GM18519 (cell line): ENCODE results near the gene HDAC1.
A peak's percentile ranks its signal among the peaks of the same experiment; 100 is the strongest.
"Not testable (repeated sequence)": the region's sequence is repeated elsewhere in the genome, so short reads cannot be mapped to it uniquely, and the experiment has no call there.

Source experiments
- ATAC-seq: cut with Tn5 transposase; IDR thresholded peaks from one replicate; pipeline ENCODE4 v1.9.1; 2021; ENCODE audit warnings: mild to moderate bottlenecking, moderate library complexity; ENCODE audit not compliant: unreplicated experiment, low FRiP score

Gene HDAC1

GRCh38 chr1:32341971-32342370, 50.1 kb downstream of the HDAC1 start:
- ATAC-seq: no peak

GRCh38 chr1:32342704-32343103, 50.8 kb downstream of the HDAC1 start:
- no peak for ATAC-seq

- ATAC-seq: no peak
These were observed 53.5 kb downstream of the HDAC1 start for GRCh38 chr1:32345289-32345827.

- ATAC-seq: no peak
These were observed 54.8 kb downstream of the HDAC1 start for GRCh38 chr1:32346532-32347157.

GRCh38 chr1:32349211-32349708, 57.4 kb downstream of the HDAC1 start:
- no peak for ATAC-seq

GRCh38 chr1:32350785-32351398, 59.0 kb downstream of the HDAC1 start:
- peak; percentile 10 for ATAC-seq

- ATAC-seq: peak; percentile 61
These were observed 59.7 kb downstream of the HDAC1 start for GRCh38 chr1:32351399-32352238.

GRCh38 chr1:32352239-32352745, 60.4 kb downstream of the HDAC1 start:
- ATAC-seq: no peak

GRCh38 chr1:32352831-32353383, 61.0 kb downstream of the HDAC1 start:
- no peak for ATAC-seq

GRCh38 chr1:32353431-32353830, 61.5 kb downstream of the HDAC1 start:
- no peak for ATAC-seq

GRCh38 chr1:32353886-32354570, 62.1 kb downstream of the HDAC1 start:
- ATAC-seq: no peak

- ATAC-seq: not testable (repeated sequence)
These were observed 63.9 kb downstream of the HDAC1 start for GRCh38 chr1:32355778-32356177.

GRCh38 chr1:32356478-32356877, 64.6 kb downstream of the HDAC1 start:
- no peak for ATAC-seq

- ATAC-seq: no peak
These were observed 65.7 kb downstream of the HDAC1 start for GRCh38 chr1:32357614-32358013.

- ATAC-seq: no peak
These were observed 66.6 kb downstream of the HDAC1 start for GRCh38 chr1:32358435-32358834.

GRCh38 chr1:32361308-32361673, 69.4 kb downstream of the HDAC1 start:
- no peak for ATAC-seq

- ATAC-seq: no peak
These were observed 70.0 kb downstream of the HDAC1 start for GRCh38 chr1:32361674-32362473.

GRCh38 chr1:32362474-32363313, 70.8 kb downstream of the HDAC1 start, which contains the start of the genes FAM229A and TSSK3:
TSS of gene FAM229A (minus strand) at chr1:32362485. CDS start at chr1:32362091, 394 bp downstream.
TSS of gene TSSK3 (plus strand) at chr1:32362539. CDS start at chr1:32362702, 163 bp downstream.
- no peak for ATAC-seq
